H1 (cell line): ENCODE measurements around the gene TPBG. TPM values are rescaled to one million over a fixed set of nuclear protein-coding genes. Genes with fewer than 3 reads are reported as not detected.

ENCODE experiments used
- CTCF ChIA-PET: fragments of 300-600 bp; sonication (Branson Sonifier 250); formaldehyde crosslinking; loops from one replicate; lab custom pipeline; 2021; ENCODE audit not compliant: partially characterized antibody; lab: Charles Lee
- POLR2A ChIA-PET: fragments of 300-600 bp; sonication (Branson Sonifier 250); formaldehyde crosslinking; loops from one replicate; lab custom pipeline; 2021; ENCODE audit warnings: inconsistent platforms; ENCODE audit not compliant: partially characterized antibody; lab: Charles Lee
- DNase-seq, 2 experiments: peaks; one replicate each; pipeline versions ENCODE4 v3.0.0 to v3.0.0-alpha.2; 2010 to 2022; ENCODE audit warnings: low spot score in 2 of 2, low read depth in 1 of 2, mixed read lengths in 1 of 2
- FAIRE-seq: peaks from 2 replicates; lab custom pipeline; 2011; peaks lifted over from hg19 to GRCh38; lab: Jason Lieb, UNC
- H2AFZ ChIP-seq: 2 replicates; pipeline ENCODE4 v1.8.1; 2012; ENCODE audit warnings: low read length, inconsistent platforms
- H2AK5ac ChIP-seq: 2 replicates; pipeline ENCODE4 v1.6.1; 2013; ENCODE audit warnings: low read depth, low read length
- H2BK120ac ChIP-seq: replicated peaks from 2 replicates; pipeline ENCODE3; 2013; ENCODE audit warnings: low read depth, low read length, inconsistent platforms
- H2BK12ac ChIP-seq: 2 replicates; pipeline ENCODE4 v1.6.1; 2013; ENCODE audit warnings: low read depth, low read length
- H2BK15ac ChIP-seq: 2 replicates; pipeline ENCODE4 v1.6.1; 2013; ENCODE audit warnings: low read length
- H2BK20ac ChIP-seq: 2 replicates; pipeline ENCODE4 v1.6.1; 2013; ENCODE audit warnings: low read length
- H2BK5ac ChIP-seq: 2 replicates; pipeline ENCODE4 v1.6.1; 2013; ENCODE audit warnings: low read depth, low read length
- H3K14ac ChIP-seq: 2 replicates; pipeline ENCODE4 v1.6.1; 2013; ENCODE audit warnings: inconsistent platforms; ENCODE audit not compliant: insufficient read length
- H3K18ac ChIP-seq: 2 replicates; pipeline ENCODE4 v1.6.1; 2013; ENCODE audit warnings: low read length; ENCODE audit errors: extremely low read depth
- H3K23ac ChIP-seq: 2 replicates; pipeline ENCODE4 v1.6.1; 2013; ENCODE audit warnings: inconsistent platforms; ENCODE audit not compliant: insufficient read length
- H3K23me2 ChIP-seq: 2 replicates; pipeline ENCODE4 v1.6.1; 2013; ENCODE audit warnings: low read depth, low read length
- H3K27ac ChIP-seq: 2 replicates; pipeline ENCODE4 v1.6.1; 2011; ENCODE audit warnings: low read depth, low read length, inconsistent platforms
- H3K27me3 ChIP-seq, 4 experiments: replicated peaks in 1 of 4; 1 replicate in 1 of 4; 2 replicates in 3 of 4; pipeline versions ENCODE4 v1.6.1 to v1.8.1; 2011 to 2013; ENCODE audit warnings: low read length in 3 of 4, mild to moderate bottlenecking in 3 of 4, inconsistent platforms in 2 of 4, mixed read lengths in 2 of 4, moderate library complexity in 1 of 4; ENCODE audit not compliant: control insufficient read depth in 3 of 4, insufficient read depth in 3 of 4; ENCODE audit errors: extremely low read depth in 1 of 4
- H3K36me3 ChIP-seq, 4 experiments: 2 replicates each; pipeline versions ENCODE4 v1.6.1 to v1.8.1; 2011 to 2013; ENCODE audit warnings: mild to moderate bottlenecking in 4 of 4, low read length in 3 of 4, moderate library complexity in 2 of 4, control low read depth in 1 of 4, inconsistent platforms in 1 of 4; ENCODE audit not compliant: insufficient read depth in 4 of 4, control insufficient read depth in 2 of 4
- H3K4ac ChIP-seq: replicated peaks from 2 replicates; pipeline ENCODE3; 2013; ENCODE audit warnings: low read length, low read depth, mixed read lengths, inconsistent platforms; ENCODE audit not compliant: insufficient read length
- H3K4me1 ChIP-seq, 4 experiments: replicated peaks in 1 of 4; 1 replicate in 1 of 4; 2 replicates in 3 of 4; pipeline versions ENCODE4 v1.6.1 to v1.8.1; 2011 to 2013; ENCODE audit warnings: low read length in 3 of 4, inconsistent platforms in 2 of 4, mixed read lengths in 1 of 4; ENCODE audit not compliant: insufficient read depth in 4 of 4, control insufficient read depth in 3 of 4
- H3K4me2 ChIP-seq, 2 experiments: 2 replicates each; pipeline versions ENCODE4 v1.6.1 to v1.8.1; 2011 to 2013; ENCODE audit warnings: low read depth in 2 of 2, low read length in 2 of 2, control low read depth in 1 of 2, inconsistent platforms in 1 of 2, mild to moderate bottlenecking in 1 of 2; ENCODE audit not compliant: insufficient read depth in 1 of 2
- H3K4me3 ChIP-seq, 4 experiments: fragments of 200-600, 300-600 bp in 1 of 4; sonication (generic), shearing (Covaris generic), sonication (Bioruptor Twin) in 1 of 4; 2 replicates each; pipeline versions ENCODE4 v1.5.1 to v1.8.1; 2011 to 2016; ENCODE audit warnings: low read length in 4 of 4, low read depth in 3 of 4, control low read depth in 2 of 4, inconsistent platforms in 2 of 4, mild to moderate bottlenecking in 2 of 4, mixed read lengths in 1 of 4, moderate library complexity in 1 of 4; ENCODE audit not compliant: insufficient read depth in 2 of 4; ENCODE audit errors: extremely low read depth in 1 of 4
- H3K56ac ChIP-seq: replicated peaks from 2 replicates; pipeline ENCODE3; 2013; ENCODE audit warnings: low read depth, mild to moderate bottlenecking, mixed read lengths, low read length, inconsistent platforms; ENCODE audit not compliant: insufficient read length
- H3K79me1 ChIP-seq: 2 replicates; pipeline ENCODE4 v1.6.1; 2013; ENCODE audit warnings: low read depth, low read length, control low read depth
- H3K79me2 ChIP-seq, 2 experiments: 2 replicates each; pipeline versions ENCODE4 v1.6.1 to v1.8.1; 2012 to 2013; ENCODE audit warnings: low read length in 2 of 2, mild to moderate bottlenecking in 2 of 2, inconsistent platforms in 1 of 2; ENCODE audit not compliant: insufficient read depth in 2 of 2, control insufficient read depth in 1 of 2
- H3K9ac ChIP-seq, 4 experiments: replicated peaks in 1 of 4; 1 replicate in 1 of 4; 2 replicates in 3 of 4; pipeline versions ENCODE4 v1.6.1 to v1.8.1; 2011 to 2013; ENCODE audit warnings: low read depth in 3 of 4, low read length in 3 of 4, control low read depth in 2 of 4, mild to moderate bottlenecking in 2 of 4, moderate library complexity in 2 of 4, inconsistent platforms in 1 of 4; ENCODE audit errors: extremely low read depth in 1 of 4
- H3K9me3 ChIP-seq, 2 experiments: 2 replicates each; pipeline versions ENCODE4 v1.6.1 to v1.8.1; 2012 to 2013; ENCODE audit warnings: mild to moderate bottlenecking in 2 of 2, moderate library complexity in 2 of 2, control low read depth in 1 of 2, inconsistent platforms in 1 of 2, low read depth in 1 of 2, low read length in 1 of 2, mixed read lengths in 1 of 2; ENCODE audit not compliant: insufficient read depth in 2 of 2
- H4K20me1 ChIP-seq, 2 experiments: replicated peaks in 1 of 2; 2 replicates each; pipeline versions ENCODE3 to v1.8.1; 2011 to 2013; ENCODE audit warnings: inconsistent platforms in 2 of 2, low read length in 2 of 2, mild to moderate bottlenecking in 1 of 2; ENCODE audit not compliant: insufficient read depth in 2 of 2, control insufficient read depth in 1 of 2
- H4K5ac ChIP-seq: 2 replicates; pipeline ENCODE4 v1.6.1; 2013; ENCODE audit warnings: low read length, low read depth, mixed read lengths, inconsistent platforms; ENCODE audit not compliant: insufficient read length
- H4K8ac ChIP-seq: 2 replicates; pipeline ENCODE4 v1.8.0; 2013; ENCODE audit warnings: mild to moderate bottlenecking, moderate library complexity, low read length, inconsistent platforms; ENCODE audit not compliant: insufficient read depth; ENCODE audit errors: extremely low read depth
- H4K91ac ChIP-seq: replicated peaks from 2 replicates; pipeline ENCODE3; 2013; ENCODE audit warnings: low read length, mixed read lengths, inconsistent platforms; ENCODE audit not compliant: insufficient read length
- CREB1 ChIP-seq: IDR thresholded peaks from 2 replicates; pipeline ENCODE4 v1.6.1; 2012; ENCODE audit warnings: inconsistent platforms
- JUN ChIP-seq: IDR thresholded peaks from 2 replicates; pipeline ENCODE4 v1.6.1; 2011; ENCODE audit warnings: low read depth, mild to moderate bottlenecking, improper control_type of control experiment, low read length
- JUND ChIP-seq: IDR thresholded peaks from 2 replicates; pipeline ENCODE4 v1.6.1; 2011; ENCODE audit warnings: mild to moderate bottlenecking, improper control_type of control experiment, low read length
- RNF2 ChIP-seq: fragments of 200-900, 300-1000 bp; sonication (generic); IDR thresholded peaks from 2 replicates; pipeline ENCODE4 v1.7.1; 2016; ENCODE audit warnings: borderline replicate concordance, low read depth, mild to moderate bottlenecking, antibody characterized with exemption, low read length; ENCODE audit not compliant: poor library complexity, severe bottlenecking; ENCODE audit errors: missing control alignments
- TAF7 ChIP-seq: optimal IDR thresholded peaks from 2 replicates; pipeline ENCODE3; 2011; ENCODE audit warnings: low read depth, mild to moderate bottlenecking, inconsistent platforms, low read length, moderate library complexity, borderline replicate concordance
- WGBS, 2 experiments: shearing (Covaris generic) in 1 of 2; methylation state at CpG; one replicate each; pipeline versions ENCODE4 v1.1.6 to v1.1.7; 2013 to 2015; ENCODE audit warnings: low lambda C conversion rate in 2 of 2, mixed read lengths in 2 of 2, inconsistent platforms in 1 of 2, low coverage in 1 of 2, missing lambda C conversion rate in 1 of 2; ENCODE audit not compliant: insufficient replicate concordance in 2 of 2, insufficient coverage in 1 of 2, insufficient read length in 1 of 2; ENCODE audit errors: extremely low coverage in 1 of 2, missing lambda C conversion rate in 1 of 2; 5-methylcytosine and 5-hydroxymethylcytosine counted together
- polyA plus RNA-seq, 7 experiments: library from polyadenylated mRNA; depleted of rRNA in 3 of 7; stranded (reverse) in 5 of 7; unstranded in 2 of 7; fragments of >200 nt in 5 of 7; fragments of 200-250 nt in 2 of 7; gene quantifications; 1 replicate in 5 of 7; 2 replicates in 1 of 7; 4 replicates in 1 of 7; pipeline versions ENCODE4 v1.2.1 to v1.2.3, GENCODE V29; 2011 to 2013; ENCODE audit warnings: missing spikeins in 2 of 7, mixed read lengths in 2 of 7
- total RNA-seq: library from RNA; stranded (reverse); fragmentation: NEBNext Ultra II Directional; extraction: Animal tissue kit (Norgen Biotek cat#: 25700); gene quantifications from 2 replicates; pipeline ENCODE4 v1.2.1, GENCODE V29; 2021

TPBG gene
- total and polyA plus RNA-seq, 2 of the 8 experiments (the other 6 are each of a cell fraction or from before 2014, with no cell fraction given) = 28.4 to 33.6 TPM

DNA sequence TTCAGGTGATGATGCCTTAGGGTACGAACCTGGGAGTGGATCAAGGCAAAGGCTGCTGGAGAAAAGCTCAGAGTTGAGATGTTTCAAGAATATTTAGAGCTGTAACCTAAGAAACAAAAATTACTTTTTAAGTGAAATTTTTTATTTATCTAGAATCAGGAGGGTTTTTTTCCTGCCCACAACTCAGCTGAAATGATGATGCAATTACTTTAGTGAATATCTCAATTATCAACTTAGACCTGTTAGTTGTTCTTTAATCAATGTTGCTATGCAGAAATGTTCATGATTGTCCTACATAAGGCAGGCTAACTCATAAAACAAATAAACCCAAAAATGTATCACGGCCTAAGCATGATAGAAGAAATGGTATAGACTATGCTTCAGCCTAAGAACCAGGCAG, 50.3 kb downstream of the TPBG start:
- H3K36me3 ChIP-seq = no peaks in the 10 kb centered on the region
- no peak overlapping the region for H3K23ac ChIP-seq
- ChIA-PET POLR2A (no interaction called here), CTCF (interaction anchor here (0.9 kb wide), 1 partner anchor 123 kb away, joined by 3 read pairs; no protein-coding TSS in a partner anchor)
- H2BK20ac ChIP-seq = no peak overlapping the region
- no peaks in the 10 kb centered on the region for H4K20me1 ChIP-seq
- no peak overlapping the region for H4K5ac ChIP-seq
- no peak overlapping the region for H4K91ac ChIP-seq
- 82% methylated on average over 2 of the region's 2 CpGs; no CpG with 5 or more reads in 1 of the 2 experiments for WGBS, 2 experiments
- no peaks in the 10 kb centered on the region for H3K79me1 ChIP-seq
- no peak overlapping the region for H3K4ac ChIP-seq
- FAIRE-seq = no peak
- H3K79me2 ChIP-seq = no peaks in the 10 kb centered on the region
- no peak overlapping the region for H2AFZ ChIP-seq
- H2AK5ac ChIP-seq = no peak overlapping the region
- H3K4me3 ChIP-seq = no peak overlapping the region
- no peak overlapping the region for H3K9ac ChIP-seq
- H3K23me2 ChIP-seq = no peaks in the 10 kb centered on the region
- H3K4me1 ChIP-seq = peaks cover 0 to 2% (median 0%) of the 10 kb centered on the region in 4 experiments; a peak in 1 of 7 replicates
- H2BK5ac ChIP-seq = no peak overlapping the region
- no peak overlapping the region for H3K27ac ChIP-seq
- H2BK15ac ChIP-seq = no peak overlapping the region
- no peak overlapping the region for H2BK12ac ChIP-seq
- H3K14ac ChIP-seq = no peak overlapping the region
- H3K4me2 ChIP-seq = no peak overlapping the region
- no peak overlapping the region for H3K18ac ChIP-seq
- DNase-seq = no peak
- H4K8ac ChIP-seq = no peak overlapping the region
- no peaks in the 10 kb centered on the region for H3K27me3 ChIP-seq
- no peak overlapping the region for H2BK120ac ChIP-seq
- H3K56ac ChIP-seq = no peak overlapping the region
- no peaks in the 10 kb centered on the region for H3K9me3 ChIP-seq
- TF ChIP-seq JUND (no peak), TAF7 (no peak), CREB1 (no peak), JUN (no peak), RNF2 (no peak)
